ENCODE data around the gene ELK4.

DNA sequence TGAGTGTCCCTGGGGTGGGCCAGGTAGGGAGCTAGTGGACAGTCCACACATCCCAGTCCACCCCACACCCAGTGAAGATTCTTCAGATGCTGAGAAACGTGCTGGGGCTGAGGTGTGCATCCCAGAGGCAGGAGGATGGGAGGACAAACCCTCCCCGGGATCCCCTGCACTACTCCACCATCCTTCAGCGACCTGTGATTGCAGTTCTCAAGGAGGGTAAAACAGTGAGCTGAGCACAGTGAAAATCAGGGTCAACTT is 51.0 kb downstream of the ELK4 start:
- TF ChIP-seq, protein P1, sequence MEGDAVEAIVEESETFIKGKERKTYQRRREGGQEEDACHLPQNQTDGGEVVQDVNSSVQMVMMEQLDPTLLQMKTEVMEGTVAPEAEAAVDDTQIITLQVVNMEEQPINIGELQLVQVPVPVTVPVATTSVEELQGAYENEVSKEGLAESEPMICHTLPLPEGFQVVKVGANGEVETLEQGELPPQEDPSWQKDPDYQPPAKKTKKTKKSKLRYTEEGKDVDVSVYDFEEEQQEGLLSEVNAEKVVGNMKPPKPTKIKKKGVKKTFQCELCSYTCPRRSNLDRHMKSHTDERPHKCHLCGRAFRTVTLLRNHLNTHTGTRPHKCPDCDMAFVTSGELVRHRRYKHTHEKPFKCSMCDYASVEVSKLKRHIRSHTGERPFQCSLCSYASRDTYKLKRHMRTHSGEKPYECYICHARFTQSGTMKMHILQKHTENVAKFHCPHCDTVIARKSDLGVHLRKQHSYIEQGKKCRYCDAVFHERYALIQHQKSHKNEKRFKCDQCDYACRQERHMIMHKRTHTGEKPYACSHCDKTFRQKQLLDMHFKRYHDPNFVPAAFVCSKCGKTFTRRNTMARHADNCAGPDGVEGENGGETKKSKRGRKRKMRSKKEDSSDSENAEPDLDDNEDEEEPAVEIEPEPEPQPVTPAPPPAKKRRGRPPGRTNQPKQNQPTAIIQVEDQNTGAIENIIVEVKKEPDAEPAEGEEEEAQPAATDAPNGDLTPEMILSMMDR (IDR thresholded peaks at IDR 0.05), result no peak
- TF ChIP-seq POLR2A (IDR thresholded peaks at IDR 0.05), result no peak
